Measurements from ENCODE around the gene FMNL1.

FMNL1 gene

GRCh38 chr17:45282683-45283644 is 61.3 kb downstream of the FMNL1 start:
- no peak for DNase-seq (ENCODE audit: low read depth in 2 of 2)

GRCh38 chr17:45283711-45284110 is 62.0 kb downstream of the FMNL1 start:
- no peak for DNase-seq (ENCODE audit: low read depth in 2 of 2)

GRCh38 chr17:45284176-45285140 is 62.8 kb downstream of the FMNL1 start:
- DNase-seq (ENCODE audit: low read depth in 2 of 2) = no peak

- no peak for DNase-seq (ENCODE audit: low read depth in 2 of 2)
Measured at GRCh38 chr17:45286286-45286685, 64.6 kb downstream of the FMNL1 start.

GRCh38 chr17:45287526-45288500 is 66.1 kb downstream of the FMNL1 start:
- DNase-seq (ENCODE audit: low read depth in 2 of 2) = no peak

GRCh38 chr17:45288825-45289224 is 67.1 kb downstream of the FMNL1 start:
- DNase-seq (ENCODE audit: low read depth in 2 of 2) = no peak

GRCh38 chr17:45289301-45290268 is 67.9 kb downstream of the FMNL1 start:
- DNase-seq (ENCODE audit: low read depth in 2 of 2) = no peak

- no peak for DNase-seq (ENCODE audit: low read depth in 2 of 2)
Measured at GRCh38 chr17:45290269-45290765, 68.6 kb downstream of the FMNL1 start.

GRCh38 chr17:45291171-45291805 is 69.6 kb downstream of the FMNL1 start:
- no peak for DNase-seq (ENCODE audit: low read depth in 2 of 2)

- DNase-seq (ENCODE audit: low read depth in 2 of 2) = no peak
Measured at GRCh38 chr17:45292696-45293412, 71.2 kb downstream of the FMNL1 start.

GRCh38 chr17:45293413-45294211 is 71.9 kb downstream of the FMNL1 start:
- no peak for DNase-seq (ENCODE audit: low read depth in 2 of 2)

GRCh38 chr17:45294506-45294905 is 72.8 kb downstream of the FMNL1 start:
- no peak for DNase-seq (ENCODE audit: low read depth in 2 of 2)

GRCh38 chr17:45296003-45296832 is 74.5 kb downstream of the FMNL1 start:
- no peak for DNase-seq (ENCODE audit: low read depth in 2 of 2)

- no peak for DNase-seq (ENCODE audit: low read depth in 2 of 2)
Measured at GRCh38 chr17:45296833-45297124, 75.1 kb downstream of the FMNL1 start.

Measured in stimulated activated CD4-positive, alpha-beta T cell treated with anti-CD3 and anti-CD28 coated beads, Interleukin-4, amount 100 ng/mL, for 48 hours (primary cell).